IMR-90 (cell line): ENCODE data around the gene TPP2. TPM values are rescaled to one million over a fixed set of nuclear protein-coding genes. Genes with fewer than 3 reads are reported as not detected.

Experiments used
- ATAC-seq: fragments of 200-7000 bp; cut with Tn5 transposase; 2 replicates; pipeline ENCODE4 v1.9.1; 2020; ENCODE audit warnings: low read depth, mild to moderate bottlenecking, moderate library complexity
- BruUV-seq: library from RNA; stranded (reverse); fragments of 400-500 nt; replicated peaks from 2 replicates; lab custom pipeline; 2021; lab: Mats Ljungman, UMichigan
- CTCF ChIA-PET: fragments of 300-600 bp; formaldehyde crosslinking; extraction: SDS; loops from one replicate; lab custom pipeline; 2021; ENCODE audit warnings: antibody characterized with exemption; lab: Yijun Ruan, JAX
- POLR2A ChIA-PET: fragments of 300-600 bp; sonication (Branson Sonifier 250); formaldehyde crosslinking; loops from one replicate; lab custom pipeline; 2022; ENCODE audit warnings: antibody characterized with exemption; ENCODE audit not compliant: unreplicated experiment; lab: Charles Lee
- DNase-seq: peaks from one replicate; pipeline ENCODE4 v3.0.0; 2013
- H2AFZ ChIP-seq: replicated peaks from 2 replicates; pipeline ENCODE3; 2013; ENCODE audit warnings: low read length, mild to moderate bottlenecking; ENCODE audit not compliant: poor library complexity
- H2AK5ac ChIP-seq: 2 replicates; pipeline ENCODE4 v1.6.1; 2013; ENCODE audit warnings: low read depth, low read length, inconsistent platforms
- H2AK9ac ChIP-seq: replicated peaks from 2 replicates; pipeline ENCODE3; 2013; ENCODE audit warnings: mild to moderate bottlenecking, low read depth, low read length, moderate library complexity; ENCODE audit not compliant: poor library complexity
- H2BK120ac ChIP-seq: 2 replicates; pipeline ENCODE4 v1.6.1; 2013; ENCODE audit warnings: low read depth, low read length, inconsistent platforms
- H2BK15ac ChIP-seq: 3 replicates; pipeline ENCODE4 v1.6.1; 2013; ENCODE audit warnings: low read depth, low read length, inconsistent platforms
- H2BK20ac ChIP-seq: 2 replicates; pipeline ENCODE4 v1.6.1; 2013; ENCODE audit warnings: low read depth, mild to moderate bottlenecking, inconsistent platforms, low read length, moderate library complexity
- H2BK5ac ChIP-seq: 2 replicates; pipeline ENCODE4 v1.6.1; 2013; ENCODE audit warnings: mild to moderate bottlenecking, low read depth, low read length, inconsistent platforms; ENCODE audit not compliant: poor library complexity, severe bottlenecking
- H3K14ac ChIP-seq: replicated peaks from 2 replicates; pipeline ENCODE4 v1.6.1; 2013; ENCODE audit warnings: low read depth, low read length, inconsistent platforms
- H3K18ac ChIP-seq: 2 replicates; pipeline ENCODE4 v1.6.1; 2013; ENCODE audit warnings: low read depth, low read length, control low read depth
- H3K23ac ChIP-seq: 2 replicates; pipeline ENCODE4 v1.6.1; 2013; ENCODE audit warnings: low read depth, low read length, inconsistent platforms
- H3K27ac ChIP-seq: 2 replicates; pipeline ENCODE4 v1.5.1; 2013; ENCODE audit warnings: mild to moderate bottlenecking, control low read depth, low read length; ENCODE audit not compliant: insufficient read depth
- H3K27me3 ChIP-seq: 2 replicates; pipeline ENCODE4 v1.6.1; 2013; ENCODE audit warnings: low read length; ENCODE audit not compliant: control insufficient read depth, insufficient read depth
- H3K36me3 ChIP-seq: 2 replicates; pipeline ENCODE4 v1.6.1; 2013; ENCODE audit warnings: low read length, mixed read lengths; ENCODE audit not compliant: control insufficient read depth, insufficient read depth
- H3K4ac ChIP-seq: 2 replicates; pipeline ENCODE4 v1.6.1; 2013; ENCODE audit warnings: low read depth, low read length, inconsistent platforms
- H3K4me1 ChIP-seq: 2 replicates; pipeline ENCODE4 v1.6.1; 2013; ENCODE audit warnings: low read length, mixed read lengths; ENCODE audit not compliant: control insufficient read depth, insufficient read depth
- H3K4me2 ChIP-seq: 2 replicates; pipeline ENCODE4 v1.6.1; 2013; ENCODE audit warnings: low read depth, mild to moderate bottlenecking, control low read depth, low read length, moderate library complexity
- H3K4me3 ChIP-seq: 2 replicates; pipeline ENCODE4 v1.5.1; 2013; ENCODE audit warnings: low read depth, mild to moderate bottlenecking, control low read depth, low read length, moderate library complexity; ENCODE audit not compliant: insufficient read depth
- H3K56ac ChIP-seq: 2 replicates; pipeline ENCODE4 v1.6.1; 2013; ENCODE audit warnings: low read length, inconsistent platforms; ENCODE audit not compliant: insufficient read depth; ENCODE audit errors: extremely low read depth
- H3K79me1 ChIP-seq, 2 experiments: 2 replicates each; pipeline ENCODE4 v1.6.1; 2013; ENCODE audit warnings: low read length in 2 of 2, inconsistent platforms in 1 of 2, low read depth in 1 of 2
- H3K9ac ChIP-seq: 2 replicates; pipeline ENCODE4 v1.6.1; 2013; ENCODE audit warnings: low read depth, low read length, control low read depth
- H3K9me1 ChIP-seq: 2 replicates; pipeline ENCODE4 v1.6.1; 2013; ENCODE audit warnings: low read length, inconsistent platforms; ENCODE audit not compliant: insufficient read depth
- H3K9me3 ChIP-seq: 2 replicates; pipeline ENCODE4 v1.6.1; 2013; ENCODE audit warnings: low read length; ENCODE audit not compliant: control insufficient read depth, insufficient read depth
- H4K20me1 ChIP-seq: 2 replicates; pipeline ENCODE4 v1.6.1; 2013; ENCODE audit warnings: low read length, inconsistent platforms; ENCODE audit not compliant: insufficient read depth
- H4K5ac ChIP-seq: 2 replicates; pipeline ENCODE4 v1.6.1; 2013; ENCODE audit warnings: mild to moderate bottlenecking, low read depth, low read length, control low read depth
- H4K8ac ChIP-seq, 2 experiments: 2 replicates each; pipeline ENCODE4 v1.6.1; 2013; ENCODE audit warnings: low read depth in 2 of 2, low read length in 2 of 2, control low read depth in 1 of 2, inconsistent platforms in 1 of 2
- H4K91ac ChIP-seq: 2 replicates; pipeline ENCODE4 v1.6.1; 2013; ENCODE audit warnings: low read depth, low read length, inconsistent platforms; ENCODE audit not compliant: insufficient read depth
- BHLHE40 ChIP-seq: fragments of 150-350 bp; IDR thresholded peaks from 2 replicates; pipeline ENCODE4 v1.6.1; 2016; ENCODE audit warnings: mild to moderate bottlenecking, low read depth, low read length
- CEBPB ChIP-seq: IDR thresholded peaks from 2 replicates; pipeline ENCODE4 v1.6.1; 2012; ENCODE audit warnings: low read depth, low read length, improper control_type of control experiment
- CHD1 ChIP-seq: IDR thresholded peaks from 2 replicates; pipeline ENCODE4 v1.6.1; 2012; ENCODE audit warnings: low read depth, low read length, improper control_type of control experiment
- FOS ChIP-seq: fragments of 150-350 bp; IDR thresholded peaks from 2 replicates; pipeline ENCODE4 v1.6.1; 2016; ENCODE audit warnings: low read depth, low read length
- MAFK ChIP-seq: IDR thresholded peaks from 2 replicates; pipeline ENCODE4 v1.6.1; 2012; ENCODE audit warnings: low read depth, low read length, improper control_type of control experiment
- MAZ ChIP-seq: IDR thresholded peaks from 2 replicates; pipeline ENCODE4 v1.6.1; 2012; ENCODE audit warnings: low read depth, mild to moderate bottlenecking, low read length, improper control_type of control experiment, moderate library complexity, borderline replicate concordance
- MXI1 ChIP-seq: IDR thresholded peaks from 2 replicates; pipeline ENCODE4 v1.6.1; 2012; ENCODE audit warnings: low read depth, mild to moderate bottlenecking, low read length, moderate library complexity, borderline replicate concordance
- NFE2L2 ChIP-seq: fragments of 150-350 bp; IDR thresholded peaks from 2 replicates; pipeline ENCODE4 v1.6.1; 2016; ENCODE audit warnings: low read depth, mild to moderate bottlenecking, low read length
- POLR2A ChIP-seq: IDR thresholded peaks from 2 replicates; pipeline ENCODE4 v1.6.1; 2012; ENCODE audit warnings: mild to moderate bottlenecking, low read depth, low read length
- RAD21 ChIP-seq: IDR thresholded peaks from 2 replicates; pipeline ENCODE4 v1.6.1; 2012; ENCODE audit warnings: low read length, improper control_type of control experiment
- RCOR1 ChIP-seq: IDR thresholded peaks from 2 replicates; pipeline ENCODE4 v1.6.1; 2012; ENCODE audit warnings: mild to moderate bottlenecking, low read length, improper control_type of control experiment; ENCODE audit not compliant: insufficient replicate concordance
- RFX5 ChIP-seq: IDR thresholded peaks from 2 replicates; pipeline ENCODE4 v1.8.0; 2012; ENCODE audit warnings: low read depth, mild to moderate bottlenecking, low read length, moderate library complexity
- SMC3 ChIP-seq: fragments of 150-350 bp; IDR thresholded peaks from 2 replicates; pipeline ENCODE4 v1.6.1; 2016; ENCODE audit warnings: low read depth, mild to moderate bottlenecking, antibody characterized with exemption, low read length, moderate library complexity
- WGBS, 2 experiments: methylation state at CpG; one replicate each; pipeline versions ENCODE4 v1.1.5 to v1.1.7; 2013; ENCODE audit warnings: missing lambda C conversion rate in 2 of 2; ENCODE audit not compliant: insufficient read length in 1 of 2; ENCODE audit errors: extremely low coverage in 2 of 2; 5-methylcytosine and 5-hydroxymethylcytosine counted together
- dilution Hi-C: fragments of 300-500 bp; cut with HindIII; formaldehyde crosslinking; loops from one replicate; pipeline ENCODE4 v1.14.3; 2018; ENCODE audit warnings: low sequenced_read_pairs; ENCODE audit not compliant: unreplicated experiment
- in situ Hi-C: fragments of 300-500 bp; cut with MboI; formaldehyde crosslinking; loops from 3 replicates; pipeline ENCODE4 v1.14.3; 2019; ENCODE audit warnings: low sequenced_read_pairs, inconsistent platforms, mixed read lengths
- intact Hi-C: fragments of 100-400 bp; cut with micrococcal nuclease; formaldehyde crosslinking; loops from 2 replicates; pipeline ENCODE4 v1.10.0; 2022
- polyA plus RNA-seq, 3 experiments: library from polyadenylated mRNA; depleted of rRNA; stranded (reverse); fragments of >200 nt; gene quantifications; 2 replicates each; pipeline ENCODE4 v1.2.3, GENCODE V29; 2012; ENCODE audit warnings: low replicate concordance in 1 of 3
- total RNA-seq: library from RNA; depleted of rRNA; stranded (reverse); fragments of >200 nt; gene quantifications from 2 replicates; pipeline ENCODE4 v1.2.3, GENCODE V29; 2012
- TF ChIP-seq, protein P1 (sequence below): fragments of 150-350 bp; IDR thresholded peaks from 2 replicates; pipeline ENCODE4 v1.6.1; 2017; ENCODE audit warnings: mild to moderate bottlenecking, antibody characterized with exemption, low read length, low read depth
- TF ChIP-seq, protein P2 (sequence below): fragments of 150-350 bp; IDR thresholded peaks from 2 replicates; pipeline ENCODE4 v1.6.1; 2016; ENCODE audit warnings: low read depth, mild to moderate bottlenecking, low read length, moderate library complexity, borderline replicate concordance
- TF ChIP-seq, protein P3 (sequence below): conservative IDR thresholded peaks from 2 replicates; pipeline ENCODE4 v1.5.1; 2012; ENCODE audit warnings: mild to moderate bottlenecking, low read depth, low read length, improper control_type of control experiment

TPP2 gene
- total and polyA plus RNA-seq, 2 of the 4 experiments (the other 2 are of a cell fraction) = 27.6 to 52.9 TPM

DNA sequence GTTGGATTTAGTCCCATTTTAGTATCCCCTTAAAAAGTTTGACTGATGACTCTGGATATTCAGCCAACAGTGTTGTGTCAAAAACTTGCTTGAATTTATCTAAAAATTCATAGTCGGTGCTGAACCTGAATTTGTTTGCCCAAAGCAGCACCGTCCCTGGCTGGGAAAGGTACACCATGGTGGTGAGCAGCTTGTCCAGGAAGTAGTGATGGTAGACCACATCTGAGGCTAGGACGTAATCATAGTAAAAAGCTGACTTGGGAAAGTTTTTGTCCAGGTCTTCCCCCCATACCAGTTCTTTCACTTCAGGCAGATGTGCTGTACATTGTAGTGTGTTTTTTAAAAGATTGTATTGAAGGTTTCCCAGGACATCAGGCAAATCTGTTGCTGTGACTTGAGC lies 89.2 kb downstream of the TPP2 start:
- Histone ChIP-seq H3K4ac (no peak overlapping the region), H2AK5ac (no peak overlapping the region), H3K56ac (no peak overlapping the region), H4K91ac (no peak overlapping the region), H2BK120ac (no peak overlapping the region), H2BK15ac (no peak overlapping the region), H2AFZ (no peak overlapping the region), H2BK5ac (no peak overlapping the region), H4K5ac (no peak overlapping the region), H3K4me3 (no peak overlapping the region), H3K79me1 (no peaks in the 10 kb centered on the region), H3K4me1 (no peaks in the 10 kb centered on the region), H2AK9ac (no peak overlapping the region), H3K27ac (no peak overlapping the region), H3K9me3 (0 out of 2 replicates have a peak, but pooled peaks cover 2% of the 10 kb centered on the region), H3K14ac (no peak overlapping the region), H4K8ac (no peak overlapping the region), H3K23ac (no peak overlapping the region), H3K18ac (no peak overlapping the region), H4K20me1 (no peaks in the 10 kb centered on the region), H3K36me3 (no peaks in the 10 kb centered on the region), H3K9ac (no peak overlapping the region), H3K4me2 (no peak overlapping the region), H3K27me3 (peaks cover 18% of the 10 kb centered on the region), H3K9me1 (no peaks in the 10 kb centered on the region), H2BK20ac (no peak overlapping the region)
- TF ChIP-seq CEBPB (no peak), RFX5 (no peak), FOS (no peak), MXI1 (no peak), RAD21 (no peak), CHD1 (no peak), BHLHE40 (no peak), RCOR1 (no peak), MAZ (no peak), NFE2L2 (no peak), POLR2A (no peak), SMC3 (no peak), MAFK (no peak)
- TF ChIP-seq, protein P1, sequence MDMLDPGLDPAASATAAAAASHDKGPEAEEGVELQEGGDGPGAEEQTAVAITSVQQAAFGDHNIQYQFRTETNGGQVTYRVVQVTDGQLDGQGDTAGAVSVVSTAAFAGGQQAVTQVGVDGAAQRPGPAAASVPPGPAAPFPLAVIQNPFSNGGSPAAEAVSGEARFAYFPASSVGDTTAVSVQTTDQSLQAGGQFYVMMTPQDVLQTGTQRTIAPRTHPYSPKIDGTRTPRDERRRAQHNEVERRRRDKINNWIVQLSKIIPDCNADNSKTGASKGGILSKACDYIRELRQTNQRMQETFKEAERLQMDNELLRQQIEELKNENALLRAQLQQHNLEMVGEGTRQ = no peak
- TF ChIP-seq, protein P2, sequence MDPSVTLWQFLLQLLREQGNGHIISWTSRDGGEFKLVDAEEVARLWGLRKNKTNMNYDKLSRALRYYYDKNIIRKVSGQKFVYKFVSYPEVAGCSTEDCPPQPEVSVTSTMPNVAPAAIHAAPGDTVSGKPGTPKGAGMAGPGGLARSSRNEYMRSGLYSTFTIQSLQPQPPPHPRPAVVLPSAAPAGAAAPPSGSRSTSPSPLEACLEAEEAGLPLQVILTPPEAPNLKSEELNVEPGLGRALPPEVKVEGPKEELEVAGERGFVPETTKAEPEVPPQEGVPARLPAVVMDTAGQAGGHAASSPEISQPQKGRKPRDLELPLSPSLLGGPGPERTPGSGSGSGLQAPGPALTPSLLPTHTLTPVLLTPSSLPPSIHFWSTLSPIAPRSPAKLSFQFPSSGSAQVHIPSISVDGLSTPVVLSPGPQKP = no peak
- TF ChIP-seq, protein P3, sequence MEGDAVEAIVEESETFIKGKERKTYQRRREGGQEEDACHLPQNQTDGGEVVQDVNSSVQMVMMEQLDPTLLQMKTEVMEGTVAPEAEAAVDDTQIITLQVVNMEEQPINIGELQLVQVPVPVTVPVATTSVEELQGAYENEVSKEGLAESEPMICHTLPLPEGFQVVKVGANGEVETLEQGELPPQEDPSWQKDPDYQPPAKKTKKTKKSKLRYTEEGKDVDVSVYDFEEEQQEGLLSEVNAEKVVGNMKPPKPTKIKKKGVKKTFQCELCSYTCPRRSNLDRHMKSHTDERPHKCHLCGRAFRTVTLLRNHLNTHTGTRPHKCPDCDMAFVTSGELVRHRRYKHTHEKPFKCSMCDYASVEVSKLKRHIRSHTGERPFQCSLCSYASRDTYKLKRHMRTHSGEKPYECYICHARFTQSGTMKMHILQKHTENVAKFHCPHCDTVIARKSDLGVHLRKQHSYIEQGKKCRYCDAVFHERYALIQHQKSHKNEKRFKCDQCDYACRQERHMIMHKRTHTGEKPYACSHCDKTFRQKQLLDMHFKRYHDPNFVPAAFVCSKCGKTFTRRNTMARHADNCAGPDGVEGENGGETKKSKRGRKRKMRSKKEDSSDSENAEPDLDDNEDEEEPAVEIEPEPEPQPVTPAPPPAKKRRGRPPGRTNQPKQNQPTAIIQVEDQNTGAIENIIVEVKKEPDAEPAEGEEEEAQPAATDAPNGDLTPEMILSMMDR = no peak
- in situ Hi-C loops (no loop called here), dilution Hi-C loops (no loop called here), intact Hi-C loops (no loop called here)
- no TSS peak for BruUV-seq
- CTCF ChIA-PET = no interaction called here
- POLR2A ChIA-PET = no interaction called here
- no peak for DNase-seq
- WGBS, 2 experiments = 100% methylated on average over 1 of the region's 3 CpGs; no CpG with 5 or more reads in 1 of the 2 experiments
- ATAC-seq = no peak
